HUES48 (cell line): ENCODE data around the gene PCNX1.

ENCODE experiments used
- H3K27ac ChIP-seq: one replicate; pipeline ENCODE4 v1.7.0; 2013; ENCODE audit warnings: low read depth, low read length, inconsistent platforms
- H3K27me3 ChIP-seq: 2 replicates; pipeline ENCODE4 v1.6.1; 2013; ENCODE audit warnings: mild to moderate bottlenecking, low read length; ENCODE audit not compliant: control insufficient read depth, insufficient read depth
- H3K36me3 ChIP-seq: 2 replicates; pipeline ENCODE4 v1.6.1; 2013; ENCODE audit warnings: low read length; ENCODE audit not compliant: control insufficient read depth, insufficient read depth
- H3K4me1 ChIP-seq: 2 replicates; pipeline ENCODE4 v1.6.1; 2013; ENCODE audit warnings: mild to moderate bottlenecking, low read length; ENCODE audit not compliant: control insufficient read depth, insufficient read depth
- H3K4me3 ChIP-seq: 2 replicates; pipeline ENCODE4 v1.5.1; 2013; ENCODE audit warnings: mild to moderate bottlenecking, low read depth, low read length
- H3K9ac ChIP-seq: 2 replicates; pipeline ENCODE4 v1.6.1; 2013; ENCODE audit warnings: mild to moderate bottlenecking, low read depth, low read length, moderate library complexity
- H3K9me3 ChIP-seq: 2 replicates; pipeline ENCODE4 v1.6.1; 2013; ENCODE audit warnings: low read length; ENCODE audit not compliant: control insufficient read depth, insufficient read depth

Gene PCNX1

DNA sequence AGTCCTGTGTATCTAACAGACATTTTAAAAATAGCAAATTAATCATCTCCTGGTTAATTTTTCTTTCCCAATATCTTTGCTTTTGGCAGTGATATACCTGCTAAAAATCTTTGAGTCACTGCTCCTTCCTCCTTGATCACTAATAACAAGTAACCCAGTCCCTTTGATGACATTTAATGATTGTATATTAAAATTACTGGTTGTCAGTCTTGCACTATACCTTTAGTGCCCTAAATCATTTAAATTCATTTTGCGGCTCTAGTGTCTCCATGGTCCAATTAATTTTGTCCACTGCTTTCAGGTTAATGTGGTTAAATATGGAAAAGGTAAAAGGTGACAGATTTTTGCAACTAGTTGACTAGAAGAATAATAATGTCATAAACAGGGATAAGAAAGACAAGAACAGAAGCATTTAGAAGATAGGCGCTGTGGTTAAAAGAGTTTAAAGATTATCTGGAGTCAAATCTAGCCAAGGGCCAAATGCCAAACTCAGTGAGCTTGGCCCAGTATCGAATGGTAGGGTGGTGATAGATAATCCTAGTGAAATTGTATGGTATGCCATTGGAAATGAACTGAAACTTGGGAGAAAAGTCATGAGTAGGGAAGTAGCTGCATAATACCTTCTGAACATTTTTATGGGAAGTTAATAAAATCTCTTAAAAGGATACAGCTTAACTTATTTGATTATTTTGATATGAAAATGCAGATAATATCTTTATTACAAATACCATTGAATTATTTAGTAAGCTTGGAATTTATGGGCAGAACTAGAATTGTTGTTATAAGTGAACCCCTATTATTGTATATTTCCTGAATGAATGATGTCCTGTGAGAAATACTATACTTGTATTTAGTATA lies 115.0 kb downstream of the PCNX1 start:
- no peak overlapping the region for H3K9ac ChIP-seq
- no peaks in the 10 kb centered on the region for H3K4me1 ChIP-seq
- H3K27ac ChIP-seq, result no peak overlapping the region
- H3K4me3 ChIP-seq, result no peak overlapping the region
- H3K27me3 ChIP-seq, result no peaks in the 10 kb centered on the region
- H3K36me3 ChIP-seq, result peaks cover 59% of the 10 kb centered on the region
- no peaks in the 10 kb centered on the region for H3K9me3 ChIP-seq

DNA sequence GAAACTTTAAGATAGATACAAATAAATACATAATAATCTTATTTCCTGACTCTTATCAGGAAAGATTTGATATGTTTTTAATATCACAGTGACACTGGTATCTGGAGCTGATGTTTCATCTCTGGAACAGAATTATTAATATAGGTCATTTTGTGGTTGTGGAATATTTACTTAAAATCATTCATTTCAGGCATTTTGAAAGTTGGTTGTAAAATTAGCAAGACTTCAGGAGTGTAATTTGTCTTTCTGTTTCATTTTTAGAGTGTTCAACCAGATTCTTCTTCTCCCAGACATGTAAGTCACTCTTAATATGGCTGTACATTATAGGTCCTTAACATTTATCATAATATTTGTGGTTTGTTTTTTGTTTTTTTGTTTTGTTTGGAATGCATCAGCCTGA lies 115.7 kb downstream of the PCNX1 start:
- H3K4me3 ChIP-seq, result no peak overlapping the region
- H3K9me3 ChIP-seq, result no peaks in the 10 kb centered on the region
- H3K27ac ChIP-seq, result no peak overlapping the region
- no peaks in the 10 kb centered on the region for H3K4me1 ChIP-seq
- no peak overlapping the region for H3K9ac ChIP-seq
- peaks cover 63% of the 10 kb centered on the region for H3K36me3 ChIP-seq
- H3K27me3 ChIP-seq, result no peaks in the 10 kb centered on the region

DNA sequence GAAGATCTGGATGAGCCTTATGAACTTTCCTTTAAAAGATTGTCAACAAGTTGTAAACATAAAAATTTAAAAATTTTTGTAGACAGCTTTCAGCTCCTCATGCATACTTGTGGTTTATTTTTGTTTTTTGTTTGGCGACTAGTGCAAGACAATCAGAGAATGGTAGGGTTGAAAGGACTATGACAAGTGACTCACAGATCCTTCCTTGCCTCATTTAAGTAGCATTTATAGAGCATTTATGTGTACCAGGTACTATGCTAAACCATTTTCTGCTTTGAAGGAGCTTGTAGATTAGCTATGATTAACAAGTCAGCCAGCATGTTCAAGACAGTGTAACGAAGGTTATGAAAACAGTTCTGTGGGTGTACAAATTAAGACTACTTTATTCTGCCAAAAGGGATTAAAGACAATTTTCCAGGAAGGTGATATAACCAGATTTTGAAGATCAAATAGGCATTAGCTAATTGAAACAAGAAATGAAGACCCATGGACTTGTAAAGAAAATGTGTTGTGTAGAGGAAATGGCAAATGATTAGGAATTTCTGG lies 122.0 kb downstream of the PCNX1 start:
- Histone ChIP-seq H3K27ac (no peak overlapping the region), H3K4me1 (no peaks in the 10 kb centered on the region), H3K4me3 (no peak overlapping the region), H3K36me3 (peaks cover 88% of the 10 kb centered on the region), H3K27me3 (no peaks in the 10 kb centered on the region), H3K9ac (no peak overlapping the region), H3K9me3 (no peaks in the 10 kb centered on the region)

DNA sequence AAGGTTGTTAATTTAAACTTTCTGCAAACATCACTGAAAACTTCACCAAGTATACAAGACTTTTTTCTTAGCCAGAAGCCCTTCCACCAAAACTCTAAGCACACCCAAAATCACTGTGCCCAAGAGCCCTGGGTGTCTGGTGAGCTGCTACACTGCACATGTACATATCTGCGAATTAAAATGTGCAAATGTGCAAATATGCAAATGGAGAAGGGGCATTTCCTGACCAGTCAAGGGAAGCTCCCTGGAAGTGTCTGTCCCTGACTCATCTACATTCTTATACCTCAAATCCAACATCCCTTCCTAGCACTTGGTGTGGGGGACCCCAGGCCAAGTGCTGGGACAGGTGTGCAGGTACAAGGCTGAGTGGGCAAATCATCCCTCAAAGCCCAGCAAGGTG lies 123.7 kb downstream of the PCNX1 start:
- no peaks in the 10 kb centered on the region for H3K9me3 ChIP-seq
- no peaks in the 10 kb centered on the region for H3K4me1 ChIP-seq
- no peak overlapping the region for H3K27ac ChIP-seq
- H3K36me3 ChIP-seq, result peaks cover 87% of the 10 kb centered on the region
- no peaks in the 10 kb centered on the region for H3K27me3 ChIP-seq
- no peak overlapping the region for H3K9ac ChIP-seq
- no peak overlapping the region for H3K4me3 ChIP-seq

DNA sequence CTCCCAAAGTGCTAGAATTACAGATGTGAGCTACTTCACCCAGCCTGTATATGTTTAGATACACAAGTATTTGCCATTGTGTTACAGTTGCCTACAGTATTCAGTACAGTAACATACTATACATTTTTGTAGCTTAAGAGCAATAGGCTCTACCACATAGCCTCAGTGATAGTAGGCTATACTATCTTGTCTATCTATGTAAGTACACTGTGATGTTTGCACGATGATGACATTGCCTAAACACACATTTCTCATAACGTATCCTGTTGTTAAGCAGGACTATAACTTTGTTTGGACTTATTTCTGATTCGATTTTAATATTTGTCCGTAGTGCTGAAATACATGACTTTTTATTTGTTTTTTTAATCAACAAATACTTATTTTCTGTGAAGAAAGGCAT lies 129.2 kb downstream of the PCNX1 start:
- peaks cover 64% of the 10 kb centered on the region for H3K36me3 ChIP-seq
- H3K27me3 ChIP-seq, result no peaks in the 10 kb centered on the region
- no peaks in the 10 kb centered on the region for H3K4me1 ChIP-seq
- no peak overlapping the region for H3K4me3 ChIP-seq
- H3K9me3 ChIP-seq, result no peaks in the 10 kb centered on the region
- H3K27ac ChIP-seq, result no peak overlapping the region
- no peak overlapping the region for H3K9ac ChIP-seq

DNA sequence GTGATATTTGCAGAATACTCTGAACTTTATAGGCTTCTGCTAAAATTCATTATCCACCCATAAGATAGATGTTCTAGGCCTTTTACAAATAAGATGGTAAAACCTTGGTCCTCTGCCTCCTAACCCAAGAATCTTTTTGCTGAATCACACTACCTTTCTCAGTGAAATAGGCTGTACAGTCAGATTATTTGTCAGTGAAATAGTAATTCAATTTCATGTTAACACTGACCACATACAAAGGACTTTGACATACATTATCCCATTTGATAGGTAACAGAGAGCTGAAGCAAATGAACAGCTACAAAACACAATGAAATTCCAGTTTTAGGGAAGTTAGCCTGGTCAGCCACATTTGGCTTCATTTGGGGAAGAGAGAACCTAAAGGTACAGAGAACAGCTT lies 141.1 kb downstream of the PCNX1 start:
- no peaks in the 10 kb centered on the region for H3K4me1 ChIP-seq
- no peak overlapping the region for H3K4me3 ChIP-seq
- no peak overlapping the region for H3K27ac ChIP-seq
- H3K36me3 ChIP-seq, result peaks cover 67% of the 10 kb centered on the region
- H3K27me3 ChIP-seq, result no peaks in the 10 kb centered on the region
- H3K9me3 ChIP-seq, result no peaks in the 10 kb centered on the region
- no peak overlapping the region for H3K9ac ChIP-seq

DNA sequence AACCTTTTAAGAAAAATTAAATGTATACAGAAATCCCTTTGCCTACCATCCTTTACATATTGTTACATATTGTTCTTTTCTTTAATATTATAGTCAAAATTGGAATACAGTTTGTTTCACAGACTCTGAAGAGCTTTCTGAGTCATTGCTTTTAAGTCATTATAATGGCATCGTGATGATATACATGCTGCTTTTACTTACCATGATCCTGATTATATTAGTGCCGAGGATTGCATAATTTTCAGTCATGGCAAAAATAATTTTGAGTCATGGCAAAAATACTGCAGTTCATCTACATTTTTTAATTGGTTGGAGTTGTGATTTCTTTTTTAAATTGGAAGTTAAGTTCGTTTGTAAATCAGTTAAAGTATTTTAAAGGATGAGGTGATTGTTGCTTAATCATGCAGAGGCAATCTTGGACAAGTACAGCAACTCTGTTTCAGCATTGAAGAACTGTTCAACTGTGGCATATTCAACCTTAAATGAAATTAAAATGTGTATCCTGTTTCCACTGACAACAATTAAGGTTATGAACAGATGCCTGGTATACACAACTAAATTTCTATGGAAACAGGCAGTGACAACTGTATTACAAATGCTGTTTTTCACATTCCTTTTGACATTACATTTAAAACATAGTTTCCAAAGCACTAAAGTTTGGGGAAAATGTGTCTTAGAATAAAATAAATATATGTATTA lies 142.3 kb downstream of the PCNX1 start:
- H3K36me3 ChIP-seq, result peaks cover 66% of the 10 kb centered on the region
- no peaks in the 10 kb centered on the region for H3K27me3 ChIP-seq
- no peaks in the 10 kb centered on the region for H3K9me3 ChIP-seq
- H3K4me1 ChIP-seq, result no peaks in the 10 kb centered on the region
- H3K9ac ChIP-seq, result no peak overlapping the region
- no peak overlapping the region for H3K27ac ChIP-seq
- no peak overlapping the region for H3K4me3 ChIP-seq

DNA sequence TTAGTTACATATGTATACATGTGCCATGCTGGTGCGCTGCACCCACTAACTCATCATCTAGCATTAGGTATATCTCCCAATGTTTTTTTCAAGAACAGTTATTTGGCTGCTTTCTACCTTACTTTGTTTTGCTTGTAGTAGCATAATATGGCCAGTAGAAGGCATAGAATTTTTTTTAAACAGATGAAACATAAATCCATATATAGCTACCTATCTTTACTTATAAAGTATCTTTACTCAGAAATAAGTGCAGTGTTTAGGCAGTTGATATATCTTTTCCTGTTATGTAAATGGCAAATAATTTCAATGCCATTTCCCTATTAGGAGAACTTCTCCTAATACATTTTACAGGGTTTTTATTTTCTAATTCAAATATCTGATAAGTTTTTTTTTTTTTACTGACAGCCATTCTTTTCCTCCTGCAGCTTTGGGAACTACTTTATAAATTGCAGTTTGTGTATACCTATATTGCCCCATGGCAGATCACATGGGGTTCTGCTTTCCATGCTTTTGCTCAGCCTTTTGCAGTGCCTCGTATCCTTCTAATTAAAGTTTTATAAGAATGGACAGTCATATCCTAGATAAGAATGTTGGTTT lies 143.1 kb downstream of the PCNX1 start:
- H3K36me3 ChIP-seq, result peaks cover 67% of the 10 kb centered on the region
- H3K27ac ChIP-seq, result no peak overlapping the region
- no peak overlapping the region for H3K4me3 ChIP-seq
- H3K4me1 ChIP-seq, result no peaks in the 10 kb centered on the region
- H3K9me3 ChIP-seq, result no peaks in the 10 kb centered on the region
- no peak overlapping the region for H3K9ac ChIP-seq
- H3K27me3 ChIP-seq, result no peaks in the 10 kb centered on the region

DNA sequence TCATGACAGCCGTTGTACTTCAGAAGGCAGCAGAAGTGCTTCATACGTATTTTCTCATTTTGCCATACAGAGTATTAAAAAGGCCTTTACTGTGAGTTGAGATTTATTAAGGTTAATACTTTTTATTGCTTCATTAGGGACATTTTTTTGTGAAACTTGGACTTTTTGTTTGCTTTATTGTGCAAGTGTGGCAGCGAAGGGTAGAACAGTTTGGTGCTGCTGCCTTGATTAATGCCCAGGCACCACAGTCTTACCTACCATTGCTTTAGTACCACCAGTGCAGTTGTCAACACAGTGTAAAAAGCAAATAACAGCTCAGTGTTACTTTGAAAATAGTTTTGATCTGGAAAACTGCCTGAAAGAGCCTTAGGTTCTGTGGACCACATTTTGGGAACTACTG lies 147.4 kb downstream of the PCNX1 start:
- Histone ChIP-seq H3K4me3 (no peak overlapping the region), H3K36me3 (peaks cover 75% of the 10 kb centered on the region), H3K27ac (no peak overlapping the region), H3K27me3 (no peaks in the 10 kb centered on the region), H3K4me1 (no peaks in the 10 kb centered on the region), H3K9me3 (no peaks in the 10 kb centered on the region), H3K9ac (no peak overlapping the region)

DNA sequence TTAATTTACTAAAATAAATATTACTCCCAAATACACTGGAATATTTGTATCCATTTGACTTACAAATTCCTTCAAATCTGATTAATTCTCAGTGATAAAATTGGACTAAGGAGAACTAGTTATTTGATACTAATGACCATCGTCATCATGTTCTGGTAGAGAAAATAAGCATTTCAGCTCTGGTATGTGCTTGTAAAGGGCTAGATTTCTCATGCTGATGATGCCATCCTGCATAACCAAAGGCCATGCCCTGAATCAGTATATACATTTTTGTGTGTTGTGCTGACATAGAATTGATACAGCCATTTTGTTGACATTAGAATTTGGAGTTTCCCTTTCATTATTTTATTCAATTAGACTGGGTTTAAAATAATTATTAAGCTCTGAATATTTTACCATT lies 148.9 kb downstream of the PCNX1 start:
- Histone ChIP-seq H3K4me1 (no peaks in the 10 kb centered on the region), H3K27ac (no peak overlapping the region), H3K27me3 (no peaks in the 10 kb centered on the region), H3K36me3 (peaks cover 86% of the 10 kb centered on the region), H3K4me3 (no peak overlapping the region), H3K9ac (no peak overlapping the region), H3K9me3 (no peaks in the 10 kb centered on the region)

DNA sequence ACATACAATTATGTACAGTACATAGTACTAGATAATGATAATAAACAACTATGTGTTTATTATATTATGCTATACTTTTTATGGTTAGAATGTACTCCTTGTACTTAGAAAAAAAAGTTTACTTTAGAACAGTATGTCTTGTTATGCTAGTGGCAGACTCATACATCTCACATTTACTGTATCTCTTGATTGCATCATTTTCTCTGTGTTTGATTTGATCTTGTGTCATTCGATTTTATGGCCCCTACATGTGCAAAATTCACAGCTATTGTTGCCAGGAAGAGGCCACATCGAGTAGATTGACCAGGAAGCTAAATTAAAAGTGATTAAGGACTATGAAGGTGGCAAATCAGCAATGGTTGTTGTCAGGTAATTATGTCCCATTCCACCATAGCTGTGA lies 153.0 kb downstream of the PCNX1 start:
- no peaks in the 10 kb centered on the region for H3K27me3 ChIP-seq
- H3K4me3 ChIP-seq, result no peak overlapping the region
- H3K9me3 ChIP-seq, result no peaks in the 10 kb centered on the region
- H3K9ac ChIP-seq, result no peak overlapping the region
- H3K4me1 ChIP-seq, result no peaks in the 10 kb centered on the region
- peaks cover 84% of the 10 kb centered on the region for H3K36me3 ChIP-seq
- H3K27ac ChIP-seq, result no peak overlapping the region
